Fibroblast of mammary gland (primary cell): ENCODE data around the gene ANKRD13B.

ENCODE experiments used
- DNase-seq: peaks from one replicate; pipeline ENCODE4 v3.0.0-alpha.2; 2010; ENCODE audit warnings: low read depth
- H3K4me3 ChIP-seq: 2 replicates; pipeline ENCODE4 v1.5.1; 2011; ENCODE audit warnings: low read depth, mild to moderate bottlenecking, low read length, moderate library complexity; ENCODE audit not compliant: control insufficient read depth
- CTCF ChIP-seq: conservative IDR thresholded peaks from 2 replicates; pipeline ENCODE4 v1.5.1; 2011; ENCODE audit warnings: low read depth, low read length, inconsistent platforms; ENCODE audit not compliant: control insufficient read depth, insufficient read depth

The ANKRD13B gene

DNA sequence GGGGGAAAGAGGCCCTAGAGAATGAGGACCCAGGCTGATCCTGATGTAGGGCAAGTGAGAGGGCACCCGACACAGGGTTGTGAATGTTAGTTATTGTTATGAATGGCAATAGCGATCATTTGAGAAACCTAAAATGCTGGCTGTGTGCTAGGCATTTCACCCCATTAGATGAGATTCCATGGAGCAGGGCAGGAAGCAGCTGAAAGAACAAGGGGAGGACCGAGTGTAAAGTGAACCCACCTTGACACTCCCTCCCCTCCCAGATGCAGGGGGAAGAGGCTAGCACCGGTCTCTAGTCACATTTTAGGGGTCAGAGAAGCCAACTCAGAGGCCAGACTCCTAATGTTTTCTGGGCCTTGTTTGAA is 30.3 kb downstream of the ANKRD13B start:
- no peak for TF ChIP-seq CTCF
- DNase-seq = no peak
- H3K4me3 ChIP-seq = no peak overlapping the region

GRCh38 chr17:29624586-29624985 is 31.7 kb downstream of the ANKRD13B start:
- TF ChIP-seq CTCF = no peak
- no peak for DNase-seq
- H3K4me3 ChIP-seq = no peak overlapping the region

- peak; percentile 77 for DNase-seq
- no peak for TF ChIP-seq CTCF
- no peak overlapping the region for H3K4me3 ChIP-seq
Measured at GRCh38 chr17:29625037-29625750, 32.3 kb downstream of the ANKRD13B start.

- no peak for TF ChIP-seq CTCF
- H3K4me3 ChIP-seq = no peak overlapping the region
- DNase-seq = no peak
Measured at GRCh38 chr17:29627951-29628350, 35.0 kb downstream of the ANKRD13B start.

GRCh38 chr17:29628644-29629043 is 35.7 kb downstream of the ANKRD13B start:
- no peak overlapping the region for H3K4me3 ChIP-seq
- TF ChIP-seq CTCF = no peak
- no peak for DNase-seq

- no peak overlapping the region for H3K4me3 ChIP-seq
- no peak for TF ChIP-seq CTCF
- DNase-seq = no peak
Measured at GRCh38 chr17:29629839-29630238, 36.9 kb downstream of the ANKRD13B start.
